SK-N-SH (cell line): ENCODE results near the gene C20orf144. TPM values are rescaled to one million over a fixed set of nuclear protein-coding genes. Genes with fewer than 3 reads are reported as not detected.

Experiments
- CTCF ChIA-PET: fragments of 300-600, 350-600 bp; formaldehyde crosslinking; extraction: SDS; loops from one replicate; lab custom pipeline; 2021; lab: Yijun Ruan, JAX
- POLR2A ChIA-PET: fragments of 350-600 bp; sonication (Branson Sonifier 250); formaldehyde crosslinking; extraction: SDS; loops from one replicate; lab custom pipeline; 2020; ENCODE audit warnings: antibody characterized with exemption, inconsistent platforms; lab: Yijun Ruan, JAX
- DNase-seq: peaks from one replicate; pipeline ENCODE4 v3.0.0; 2012
- H2AFZ ChIP-seq: fragments of 200-600 bp; sonication (generic); 2 replicates; pipeline ENCODE4 v1.8.1; 2016; ENCODE audit warnings: antibody characterized with exemption, mild to moderate bottlenecking, low read depth
- H3F3A ChIP-seq: fragments of 200-600 bp; sonication (generic); replicated peaks from 2 replicates; pipeline ENCODE3; 2016; ENCODE audit warnings: antibody characterized with exemption, mild to moderate bottlenecking; ENCODE audit not compliant: insufficient read depth
- H3K27ac ChIP-seq, 2 experiments: fragments of 200-500 bp in 1 of 2; fragments of 200-600 bp in 1 of 2; sonication (Bioruptor generic) in 1 of 2; sonication (generic), shearing (Covaris generic) in 1 of 2; 2 replicates each; pipeline versions ENCODE4 v1.5.1 to v1.6.1; 2014 to 2016; ENCODE audit warnings: low read depth in 2 of 2, inconsistent platforms in 1 of 2, low read length in 1 of 2, mild to moderate bottlenecking in 1 of 2, mixed read lengths in 1 of 2
- H3K27me3 ChIP-seq: fragments of 200-600 bp; sonication (generic), shearing (Covaris generic); 2 replicates; pipeline ENCODE4 v1.6.1; 2016; ENCODE audit warnings: mixed run types; ENCODE audit not compliant: insufficient read depth
- H3K36me3 ChIP-seq, 2 experiments: fragments of 200-500 bp in 1 of 2; fragments of 200-600 bp in 1 of 2; sonication (Bioruptor generic) in 1 of 2; sonication (generic) in 1 of 2; replicated peaks in 1 of 2; 2 replicates each; pipeline versions ENCODE3 to v1.5.1; 2014 to 2016; ENCODE audit warnings: low read length in 1 of 2, mild to moderate bottlenecking in 1 of 2; ENCODE audit not compliant: insufficient read depth in 2 of 2, control insufficient read depth in 1 of 2
- H3K4me1 ChIP-seq, 2 experiments: fragments of 200-500 bp in 1 of 2; fragments of 200-600 bp in 1 of 2; sonication (Bioruptor generic) in 1 of 2; sonication (generic), shearing (Covaris generic) in 1 of 2; 2 replicates each; pipeline versions ENCODE4 v1.5.1 to v1.6.1; 2014 to 2016; ENCODE audit warnings: low read depth in 1 of 2, low read length in 1 of 2, mixed run types in 1 of 2; ENCODE audit not compliant: insufficient read depth in 2 of 2, control insufficient read depth in 1 of 2
- H3K4me2 ChIP-seq: fragments of 200-600 bp; sonication (generic), shearing (Covaris generic); 2 replicates; pipeline ENCODE4 v1.6.1; 2017; ENCODE audit warnings: mixed run types
- H3K4me3 ChIP-seq, 2 experiments: fragments of 200-500 bp in 1 of 2; fragments of 200-600 bp in 1 of 2; sonication (Bioruptor generic) in 1 of 2; sonication (generic), shearing (Covaris generic) in 1 of 2; 2 replicates each; pipeline versions ENCODE4 v1.5.1 to v1.8.1; 2014 to 2016; ENCODE audit warnings: low read depth in 2 of 2, inconsistent platforms in 1 of 2, low read length in 1 of 2, mild to moderate bottlenecking in 1 of 2, mixed read lengths in 1 of 2, moderate library complexity in 1 of 2
- H3K79me2 ChIP-seq: fragments of 200-600 bp; sonication (generic); 2 replicates; pipeline ENCODE4 v1.8.1; 2017; ENCODE audit warnings: mild to moderate bottlenecking; ENCODE audit not compliant: insufficient read depth
- H3K9ac ChIP-seq: fragments of 200-600 bp; sonication (generic); 2 replicates; pipeline ENCODE4 v1.6.1; 2017; ENCODE audit warnings: mixed run types
- H3K9me2 ChIP-seq: fragments of 200-600 bp; sonication (generic); 2 replicates; pipeline ENCODE4 v1.6.1; 2017; ENCODE audit warnings: mixed run types
- H3K9me3 ChIP-seq: fragments of 200-600 bp; sonication (generic); 2 replicates; pipeline ENCODE4 v1.6.1; 2017; ENCODE audit warnings: mixed run types, mild to moderate bottlenecking, moderate library complexity
- H4K20me1 ChIP-seq: fragments of 200-600 bp; sonication (generic); 2 replicates; pipeline ENCODE4 v1.6.1; 2017; ENCODE audit warnings: mild to moderate bottlenecking, mixed run types; ENCODE audit not compliant: insufficient read depth
- CHD2 ChIP-seq: fragments of 150-350 bp; IDR thresholded peaks from 2 replicates; pipeline ENCODE4 v1.6.1; 2018; ENCODE audit warnings: low read length; ENCODE audit not compliant: partially characterized antibody
- CTCF ChIP-seq: fragments of 200-600 bp; sonication (generic); IDR thresholded peaks from 2 replicates; pipeline ENCODE4 v1.6.1; 2017; ENCODE audit warnings: antibody characterized with exemption, mild to moderate bottlenecking, moderate library complexity
- EZH2phosphoT487 ChIP-seq: fragments of 200-600 bp; sonication (generic); IDR thresholded peaks from 2 replicates; pipeline ENCODE4 v1.6.1; 2017; ENCODE audit warnings: low read depth, mixed run types, mild to moderate bottlenecking, antibody characterized with exemption, moderate library complexity, borderline replicate concordance
- FOSL2 ChIP-seq: IDR thresholded peaks from 2 replicates; pipeline ENCODE4 v1.4.0; 2012; ENCODE audit warnings: low read depth, mild to moderate bottlenecking, moderate library complexity, borderline replicate concordance
- FOXM1 ChIP-seq: IDR thresholded peaks from 2 replicates; pipeline ENCODE4 v1.4.0; 2012; ENCODE audit warnings: low read depth, mild to moderate bottlenecking
- JUND ChIP-seq: IDR thresholded peaks from 2 replicates; pipeline ENCODE4 v1.4.0; 2012
- MEF2A ChIP-seq: IDR thresholded peaks from 2 replicates; pipeline ENCODE4 v1.4.0; 2012; ENCODE audit warnings: low read depth, borderline replicate concordance
- MXI1 ChIP-seq: IDR thresholded peaks from 2 replicates; pipeline ENCODE4 v1.6.1; 2012; ENCODE audit warnings: mild to moderate bottlenecking, low read depth, low read length, improper control_type of control experiment
- NRF1 ChIP-seq: IDR thresholded peaks from 2 replicates; pipeline ENCODE4 v1.6.1; 2012; ENCODE audit warnings: low read depth, mild to moderate bottlenecking, low read length
- REST ChIP-seq: IDR thresholded peaks from 2 replicates; pipeline ENCODE4 v1.6.1; 2012; ENCODE audit warnings: mild to moderate bottlenecking, low read depth, low read length, moderate library complexity
- RXRA ChIP-seq: IDR thresholded peaks from 2 replicates; pipeline ENCODE4 v1.4.0; 2012; ENCODE audit warnings: low read depth, mild to moderate bottlenecking, borderline replicate concordance
- SMC3 ChIP-seq: IDR thresholded peaks from 2 replicates; pipeline ENCODE4 v1.6.1; 2012; ENCODE audit warnings: low read depth, low read length, improper control_type of control experiment
- TAF1 ChIP-seq: IDR thresholded peaks from 2 replicates; pipeline ENCODE4 v1.6.1; 2012; ENCODE audit warnings: low read depth, mild to moderate bottlenecking, low read length, moderate library complexity, borderline replicate concordance
- USF1 ChIP-seq: IDR thresholded peaks from 2 replicates; pipeline ENCODE4 v1.4.0; 2012; ENCODE audit warnings: low read depth, borderline replicate concordance
- YY1 ChIP-seq: IDR thresholded peaks from 2 replicates; pipeline ENCODE4 v1.4.0; 2012; ENCODE audit warnings: low read depth, mild to moderate bottlenecking
- ZBTB33 ChIP-seq: IDR thresholded peaks from 2 replicates; pipeline ENCODE4 v1.4.0; 2012; ENCODE audit warnings: low read depth, borderline replicate concordance
- WGBS: methylation state at CpG from one replicate; pipeline ENCODE4 v1.1.6; 2017; ENCODE audit warnings: low lambda C conversion rate; 5-methylcytosine and 5-hydroxymethylcytosine counted together
- polyA plus RNA-seq, 3 experiments: library from polyadenylated mRNA; depleted of rRNA; stranded (reverse); fragments of >200 nt; gene quantifications; 2 replicates each; pipeline ENCODE4 v1.2.3, GENCODE V29; 2012

The C20orf144 gene
- polyA plus RNA-seq, 1 of the 3 experiments (the other 2 are of a cell fraction) = 0.12 TPM

GRCh38 chr20:33660685-33661058 is 1.5 kb upstream of the C20orf144 start:
- peaks cover 0 to 7% of the 10 kb centered on the region in 2 experiments for H3K36me3 ChIP-seq

GRCh38 chr20:33663161-33664084 is 1.3 kb downstream of the C20orf144 start:
- Histone ChIP-seq H3K4me1 (peaks cover 0 to 40% of the 10 kb centered on the region in 2 experiments; a peak in 1 of 4 replicates), H3K36me3 (peaks cover under 1 to 4% of the 10 kb centered on the region in 2 experiments), H3K4me2 (peak overlapping the region; percentile 100), H4K20me1 (no peaks in the 10 kb centered on the region), H3F3A (peaks cover 18% of the 10 kb centered on the region), H3K4me3 (peak overlapping the region; percentile 76 to 88), H3K9ac (peak overlapping the region; percentile 83), H3K9me2 (no peaks in the 10 kb centered on the region), H3K9me3 (no peaks in the 10 kb centered on the region), H3K27me3 (no peaks in the 10 kb centered on the region), H3K79me2 (no peaks in the 10 kb centered on the region), H2AFZ (peak overlapping the region; percentile 91), H3K27ac (peak overlapping the region; percentile 77 to 90)
- peak; percentile 93 for DNase-seq
- POLR2A ChIA-PET = interaction anchor here (0.6 to 3.7 kb wide), 8 partner anchors 9 to 262 kb away, joined by 3 to 17 read pairs (median 5); partner anchors contain the start of genes CDK5RAP1 and SNTA1
- CTCF ChIA-PET = interaction anchor here (1.0 to 10.6 kb wide), 6 partner anchors 11 to 210 kb away, joined by 3 to 114 read pairs (median 6); partner anchors contain the start of gene CBFA2T2
- WGBS = 5% methylated on average over 25 of the region's 84 CpGs
- TF ChIP-seq REST (0 out of 2 replicates have a peak, but pooled peaks have one; percentile 16), EZH2phosphoT487 (no peak), MEF2A (no peak), RXRA (no peak), TAF1 (peak; percentile 75), JUND (no peak), YY1 (no peak), FOXM1 (no peak), CTCF (no peak), FOSL2 (no peak), ZBTB33 (no peak; the same call in 1 of the 2 replicates)

More at GRCh38 chr20:33660685-33661058, 1.5 kb upstream of the C20orf144 start:
- no peak overlapping the region for H3K4me3 ChIP-seq
- no peaks in the 10 kb centered on the region for H4K20me1 ChIP-seq
- peaks cover 0 to 19% of the 10 kb centered on the region in 2 experiments; a peak in 1 of 4 replicates for H3K4me1 ChIP-seq
- no peak overlapping the region for H3K27ac ChIP-seq
- no peaks in the 10 kb centered on the region for H3K79me2 ChIP-seq
- H2AFZ ChIP-seq = no peak overlapping the region
- no peak overlapping the region for H3K4me2 ChIP-seq
- CTCF ChIA-PET = interaction anchor here (0.8 to 1.0 kb wide), 2 partner anchors 18 to 83 kb away, joined by 3 to 4 read pairs; no protein-coding TSS in a partner anchor
- no peaks in the 10 kb centered on the region for H3K9me2 ChIP-seq
- no peaks in the 10 kb centered on the region for H3K27me3 ChIP-seq
- no peaks in the 10 kb centered on the region for H3K9me3 ChIP-seq
- no peak for DNase-seq
- no peak for TF ChIP-seq MEF2A
- TF ChIP-seq MXI1 = no peak
- TF ChIP-seq CHD2 = no peak
- no peak for TF ChIP-seq EZH2phosphoT487
- no peak for TF ChIP-seq NRF1
- TF ChIP-seq FOSL2 = no peak
- no peak for TF ChIP-seq USF1
- TF ChIP-seq SMC3 = no peak
- whole genome bisulfite sequencing = 95% methylated on average over 4 of the region's 7 CpGs
- H3K9ac ChIP-seq = no peak overlapping the region
- POLR2A ChIA-PET = no interaction called here
- peaks cover 2% of the 10 kb centered on the region for H3F3A ChIP-seq
